Measurements from ENCODE around the gene RNFT2.

- TF ChIP-seq POLR2A (IDR thresholded peaks at IDR 0.05; ENCODE audit: low read length) (no peak), GATA1 (IDR thresholded peaks at IDR 0.05; ENCODE audit: low read depth, low read length) (no peak)
Measured at GRCh38 chr12:116853507-116853906, 115.4 kb downstream of the RNFT2 start.

All from erythroblast (primary cell).